Effector memory CD4-positive, alpha-beta T cell (primary cell): ENCODE data around the gene SOAT1.
A peak's percentile ranks its signal among the peaks of the same experiment; 100 is the strongest.
"Not testable (repeated sequence)": the region's sequence is repeated elsewhere in the genome, so short reads cannot be mapped to it uniquely, and the experiment has no call there.

Source experiments
- DNase-seq, 3 donors: peaks; one replicate each; pipeline ENCODE4 v3.0.0-alpha.2; 2020
- H3K27ac ChIP-seq: 2 replicates; pipeline ENCODE4 v1.7.0; 2013; ENCODE audit warnings: mild to moderate bottlenecking, low read length, moderate library complexity; ENCODE audit not compliant: insufficient read depth, poor library complexity, severe bottlenecking
- H3K27me3 ChIP-seq: replicated peaks from 2 replicates; pipeline ENCODE4 v1.7.0; 2013; ENCODE audit warnings: mild to moderate bottlenecking, low read length; ENCODE audit not compliant: insufficient read depth, control insufficient read depth, poor library complexity, severe bottlenecking
- H3K36me3 ChIP-seq: 2 replicates; pipeline ENCODE4 v1.7.0; 2013; ENCODE audit warnings: mild to moderate bottlenecking, low read length, moderate library complexity; ENCODE audit not compliant: control insufficient read depth, insufficient read depth
- H3K4me1 ChIP-seq: 2 replicates; pipeline ENCODE4 v1.7.0; 2013; ENCODE audit warnings: low read length, mild to moderate bottlenecking; ENCODE audit not compliant: control insufficient read depth, insufficient read depth, poor library complexity, severe bottlenecking
- H3K4me3 ChIP-seq: 2 replicates; pipeline ENCODE4 v1.7.0; 2013; ENCODE audit warnings: low read length, low read depth, mild to moderate bottlenecking; ENCODE audit not compliant: insufficient read depth, poor library complexity, severe bottlenecking
- H3K9me3 ChIP-seq: 2 replicates; pipeline ENCODE4 v1.7.0; 2013; ENCODE audit warnings: mild to moderate bottlenecking, low read length, moderate library complexity; ENCODE audit not compliant: control insufficient read depth
- total RNA-seq, 3 donors: gene quantifications; one replicate each; lab custom pipeline; 2026; lab: John Stamatoyannopoulos, UW

Gene SOAT1
- 59.8 to 76.1 (median 62.7) reads per million in 3 donors for total RNA-seq

GRCh38 chr1:179293340-179294327 is at the start of gene SOAT1:
SOAT1 (plus strand) TSS chr1:179293797; CDS start chr1:179302685, 8,888 bp downstream.
- peaks cover 27% of the 10 kb centered on the region for H3K4me1 ChIP-seq
- no peaks in the 10 kb centered on the region for H3K27me3 ChIP-seq
- DNase-seq = peak; percentile 87 to 92 (median 90)
- H3K4me3 ChIP-seq = peak within 1 kb of the TSS; percentile 93
- no peaks in the 10 kb centered on the region for H3K9me3 ChIP-seq
- peak within 1 kb of the TSS; percentile 90 for H3K27ac ChIP-seq
- no peaks in the 10 kb centered on the region for H3K36me3 ChIP-seq

DNA sequence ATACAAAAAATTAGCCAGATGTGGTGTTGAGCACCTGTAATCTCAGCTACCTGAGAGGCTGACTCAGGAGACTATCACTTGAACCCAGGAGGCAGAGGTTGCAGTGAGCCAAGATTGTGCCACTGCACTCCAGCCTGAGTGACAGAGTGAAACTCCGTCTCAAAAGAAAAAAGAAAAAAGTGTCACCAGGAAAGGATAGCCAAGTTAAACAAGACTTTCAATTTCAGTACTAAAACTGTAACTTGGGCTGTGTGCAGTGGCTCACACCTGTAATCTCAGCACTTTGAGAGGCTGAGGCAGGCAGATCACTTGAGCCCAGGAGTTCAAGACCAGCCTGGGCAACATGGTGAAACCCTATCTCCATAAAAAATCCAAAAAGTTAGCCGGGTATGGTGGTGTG is 48.2 kb upstream of the SOAT1 start:
- not testable (repeated sequence) for H3K9me3 ChIP-seq, H3K27ac ChIP-seq, H3K27me3 ChIP-seq, DNase-seq, H3K4me1 ChIP-seq, H3K4me3 ChIP-seq, H3K36me3 ChIP-seq

DNA sequence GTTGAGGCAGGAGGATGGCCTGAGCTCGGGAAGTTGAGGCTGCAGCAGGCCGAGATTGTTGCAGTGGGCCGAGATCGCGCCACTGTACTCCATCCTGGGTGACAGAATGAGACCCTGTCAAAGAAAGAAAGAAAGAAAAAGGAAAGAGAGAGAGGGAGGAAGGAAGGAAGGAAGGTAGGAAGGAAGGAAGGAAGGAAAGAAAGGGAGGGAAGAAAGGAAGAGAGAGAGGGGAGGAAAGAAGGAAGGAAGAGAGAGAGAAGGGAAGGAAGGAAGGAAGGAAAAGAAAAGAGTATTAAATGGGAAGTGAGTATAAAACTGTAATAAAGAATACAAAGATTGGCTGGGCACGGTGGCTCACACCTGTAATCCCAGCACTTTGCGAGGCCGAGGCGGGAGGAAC is 45.7 kb upstream of the SOAT1 start:
- H3K9me3 ChIP-seq = no peaks in the 10 kb centered on the region
- no peak for DNase-seq
- no peak overlapping the region for H3K4me3 ChIP-seq
- H3K4me1 ChIP-seq = no peaks in the 10 kb centered on the region
- no peaks in the 10 kb centered on the region for H3K36me3 ChIP-seq
- H3K27me3 ChIP-seq = no peaks in the 10 kb centered on the region
- H3K27ac ChIP-seq = no peak overlapping the region

DNA sequence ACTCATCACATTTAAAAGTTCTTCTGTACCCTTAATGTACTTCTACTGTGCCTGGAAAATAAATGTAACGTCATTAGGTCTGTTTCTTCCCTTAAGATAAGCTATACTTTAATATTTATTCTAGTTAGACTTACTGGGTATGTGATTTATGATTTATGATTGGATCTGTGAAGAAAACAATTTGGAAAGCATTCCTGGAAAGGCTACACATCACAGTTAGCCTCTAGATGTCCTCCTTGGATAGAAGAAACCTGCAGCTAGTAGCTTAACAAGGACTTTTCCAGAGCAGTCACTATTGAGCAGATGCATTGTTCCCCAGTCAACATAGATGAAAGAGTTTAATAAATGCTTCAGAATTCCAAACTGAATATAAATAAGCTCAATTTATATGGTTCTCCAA is 41.9 kb upstream of the SOAT1 start:
- DNase-seq = no peak
- H3K36me3 ChIP-seq = no peaks in the 10 kb centered on the region
- no peak overlapping the region for H3K4me3 ChIP-seq
- H3K9me3 ChIP-seq = no peaks in the 10 kb centered on the region
- no peaks in the 10 kb centered on the region for H3K27me3 ChIP-seq
- H3K27ac ChIP-seq = no peak overlapping the region
- H3K4me1 ChIP-seq = no peaks in the 10 kb centered on the region

- H3K4me1 ChIP-seq = no peaks in the 10 kb centered on the region
- no peaks in the 10 kb centered on the region for H3K36me3 ChIP-seq
- H3K27me3 ChIP-seq = no peaks in the 10 kb centered on the region
- H3K9me3 ChIP-seq = no peaks in the 10 kb centered on the region
- no peak overlapping the region for H3K27ac ChIP-seq
- DNase-seq = no peak
- H3K4me3 ChIP-seq = no peak overlapping the region
These were observed 41.0 kb upstream of the SOAT1 start for GRCh38 chr1:179252606-179253005.

DNA sequence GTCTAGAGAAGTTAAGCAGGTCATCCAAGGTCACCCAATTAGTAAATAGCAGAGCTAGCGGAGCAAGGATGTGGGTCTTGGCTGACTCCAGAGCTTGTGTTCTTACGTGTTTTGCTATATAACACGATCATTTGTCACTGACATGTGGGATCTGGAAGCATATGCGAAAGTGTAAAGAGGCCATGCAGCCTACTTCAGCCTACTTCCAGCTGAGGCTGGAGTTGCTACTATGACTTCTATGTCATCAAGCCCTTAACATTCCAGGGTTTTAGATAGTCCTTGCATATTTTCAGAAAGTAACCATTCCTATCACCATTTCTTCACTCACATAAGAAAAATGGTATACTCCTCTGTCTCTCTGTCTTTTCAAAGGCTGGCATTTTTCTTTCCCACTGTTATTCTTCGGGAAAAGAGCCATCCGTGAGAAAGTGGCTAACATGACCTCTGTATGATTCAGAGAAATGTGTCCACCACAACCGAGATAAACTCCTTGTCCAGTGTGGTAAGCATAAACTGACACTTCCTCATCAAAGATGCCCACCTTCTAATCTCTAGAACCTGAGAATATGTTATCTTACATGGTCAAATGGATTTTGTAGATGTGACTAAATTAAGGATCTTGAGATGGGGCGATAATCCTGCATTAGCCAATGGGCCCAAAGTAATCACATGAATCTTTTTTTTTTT is 40.2 kb upstream of the SOAT1 start:
- Histone ChIP-seq H3K27ac (no peak overlapping the region), H3K36me3 (no peaks in the 10 kb centered on the region), H3K9me3 (no peaks in the 10 kb centered on the region), H3K4me3 (no peak overlapping the region), H3K4me1 (no peaks in the 10 kb centered on the region), H3K27me3 (no peaks in the 10 kb centered on the region)
- DNase-seq = no peak

DNA sequence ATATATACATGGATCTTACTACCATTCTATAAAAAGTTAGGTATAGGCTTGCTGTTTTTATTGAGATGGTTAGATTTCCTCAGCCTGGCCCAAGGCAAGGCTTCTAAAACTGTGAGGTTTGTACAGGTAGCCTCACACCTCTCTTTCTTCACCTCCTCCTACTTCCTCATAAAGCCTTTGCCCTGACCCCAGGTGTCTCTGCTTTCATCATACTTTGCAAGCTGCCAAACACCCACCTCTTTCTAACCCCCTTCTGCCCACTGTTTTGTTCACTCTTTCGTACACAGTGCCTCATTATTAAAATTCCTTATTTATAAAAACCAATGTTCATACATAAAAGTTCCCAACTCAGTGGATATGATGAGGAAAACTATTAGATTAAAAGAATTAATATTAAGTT is 31.4 kb upstream of the SOAT1 start:
- H3K27me3 ChIP-seq = no peaks in the 10 kb centered on the region

GRCh38 chr1:179263121-179263520 is 30.5 kb upstream of the SOAT1 start:
- H3K4me3 ChIP-seq = no peak overlapping the region
- no peaks in the 10 kb centered on the region for H3K4me1 ChIP-seq
- DNase-seq = no peak
- no peak overlapping the region for H3K27ac ChIP-seq
- no peaks in the 10 kb centered on the region for H3K9me3 ChIP-seq
- H3K36me3 ChIP-seq = no peaks in the 10 kb centered on the region
- no peaks in the 10 kb centered on the region for H3K27me3 ChIP-seq

More for the DNA sequence above, 31.4 kb upstream of the SOAT1 start:
- H3K9me3 ChIP-seq = no peaks in the 10 kb centered on the region
- no peak for DNase-seq
- H3K4me1 ChIP-seq = no peaks in the 10 kb centered on the region
- H3K36me3 ChIP-seq = no peaks in the 10 kb centered on the region
- no peak overlapping the region for H3K4me3 ChIP-seq
- no peak overlapping the region for H3K27ac ChIP-seq

DNA sequence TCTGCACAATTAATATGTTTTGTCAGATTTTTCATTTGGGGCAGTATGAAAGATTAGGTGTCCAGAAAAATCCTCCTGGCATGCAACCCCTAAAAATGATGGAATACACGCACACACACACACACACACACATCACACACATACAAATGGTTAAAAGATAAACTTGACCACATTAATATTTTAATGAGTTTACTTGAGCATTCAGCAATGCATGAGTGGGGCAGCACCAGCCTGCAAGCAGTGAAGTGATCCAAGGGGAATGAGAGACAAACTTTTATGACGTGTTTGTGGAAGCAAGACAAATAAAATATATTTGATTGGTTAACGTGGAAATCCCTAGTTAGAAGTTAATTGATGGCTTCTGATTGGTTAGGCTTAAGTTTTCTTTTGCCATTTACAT is 29.1 kb upstream of the SOAT1 start:
- H3K4me3 ChIP-seq = no peak overlapping the region
- no peaks in the 10 kb centered on the region for H3K4me1 ChIP-seq
- H3K27me3 ChIP-seq = no peaks in the 10 kb centered on the region
- H3K9me3 ChIP-seq = no peaks in the 10 kb centered on the region
- DNase-seq = no peak
- H3K36me3 ChIP-seq = no peaks in the 10 kb centered on the region
- no peak overlapping the region for H3K27ac ChIP-seq

GRCh38 chr1:179269071-179269470 is 24.5 kb upstream of the SOAT1 start:
- H3K36me3 ChIP-seq = no peaks in the 10 kb centered on the region
- no peaks in the 10 kb centered on the region for H3K9me3 ChIP-seq
- H3K4me3 ChIP-seq = no peak overlapping the region
- H3K4me1 ChIP-seq = no peaks in the 10 kb centered on the region
- H3K27me3 ChIP-seq = no peaks in the 10 kb centered on the region
- DNase-seq = no peak
- H3K27ac ChIP-seq = no peak overlapping the region
